ENCODE results near the gene BPHL.

DNA sequence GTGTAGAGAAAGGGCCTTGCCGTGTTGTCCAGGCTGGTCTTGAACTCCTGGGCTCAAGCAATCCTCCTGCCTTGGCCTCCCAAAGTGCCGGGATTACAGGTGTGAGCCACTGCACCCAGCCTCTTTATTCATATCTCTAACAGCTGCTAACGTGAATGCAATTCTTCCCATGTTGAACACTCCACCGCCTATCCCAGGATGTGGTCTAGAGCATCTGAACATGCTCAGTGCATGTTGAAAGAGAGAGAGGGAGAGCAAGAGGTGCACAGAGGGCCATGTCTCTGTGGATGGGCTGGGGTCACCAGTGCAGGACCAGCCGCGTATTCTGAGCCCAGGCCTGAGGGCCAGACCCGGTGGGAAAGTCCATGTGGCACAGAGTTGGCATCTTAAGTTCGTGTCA, 26.1 kb downstream of the BPHL start:
- TF ChIP-seq GATA2 (IDR thresholded peaks at IDR 0.05; ENCODE audit: low read depth, low read length) (no peak), GATA3 (IDR thresholded peaks at IDR 0.05; ENCODE audit: low read depth, low read length) (no peak)
